Esophagus squamous epithelium (tissue), 5 donors: ENCODE data around the gene SMPD3. TPM values are rescaled to one million over a fixed set of nuclear protein-coding genes. Genes with fewer than 3 reads are reported as not detected.

Source experiments
- DNase-seq: peaks from one replicate; lab custom pipeline; 2025; lab: John Stamatoyannopoulos, UW
- H3K27ac ChIP-seq, 4 donors: fragments of 200-600 bp; sonication (generic); one replicate each; pipeline ENCODE4 v1.5.1; 2016 to 2019; ENCODE audit warnings: mild to moderate bottlenecking in 1 of 4
- H3K27me3 ChIP-seq, 4 donors: fragments of 200-600 bp; sonication (generic); 1 replicate in 3 of 4; 2 replicates in 1 of 4; pipeline versions ENCODE4 v1.5.1 to v1.6.0; 2017 to 2021; ENCODE audit warnings: antibody characterized with exemption in 1 of 4
- H3K36me3 ChIP-seq, 3 donors: fragments of 200-600 bp; sonication (generic); one replicate each; pipeline ENCODE4 v1.5.1; 2016 to 2019
- H3K4me1 ChIP-seq, 3 donors: fragments of 200-600 bp; sonication (generic); one replicate each; pipeline ENCODE4 v1.5.1; 2017 to 2019
- H3K4me3 ChIP-seq, 4 donors: fragments of 200-600 bp; sonication (generic); 1 replicate in 3 of 4; 2 replicates in 1 of 4; pipeline ENCODE4 v1.5.1; 2016 to 2019; ENCODE audit warnings: mild to moderate bottlenecking in 2 of 4, moderate library complexity in 1 of 4
- H3K9me3 ChIP-seq, 3 donors: fragments of 200-600 bp; sonication (generic); one replicate each; pipeline ENCODE4 v1.5.1; 2016 to 2019
- CTCF ChIP-seq, 6 experiments: fragments of 450-650 bp in 4 of 6; fragments of 200-600 bp in 2 of 6; sonication (generic) in 2 of 6; IDR thresholded peaks; one replicate each; pipeline ENCODE4 v1.5.1; 2016 to 2019; ENCODE audit warnings: antibody characterized with exemption in 6 of 6, mild to moderate bottlenecking in 4 of 6, moderate library complexity in 4 of 6
- POLR2A ChIP-seq, 4 donors: fragments of 450-650 bp; IDR thresholded peaks; one replicate each; pipeline ENCODE4 v1.6.1; 2017; ENCODE audit warnings: antibody characterized with exemption in 4 of 4, mild to moderate bottlenecking in 4 of 4, moderate library complexity in 3 of 4
- WGBS, 2 donors: methylation state at CpG; one replicate each; pipeline ENCODE4 v1.1.5; 2018; 5-methylcytosine and 5-hydroxymethylcytosine counted together
- intact Hi-C: fragments of 100-400 bp; cut with DNase I; formaldehyde crosslinking; loops from one replicate; pipeline ENCODE4 v1.15.0; 2022
- total RNA-seq, 4 donors: library from RNA; depleted of rRNA; stranded (reverse); fragments of >200 nt; gene quantifications; one replicate each; pipeline ENCODE4 v1.1.0, GENCODE V29; 2016
- donor health status: DM: yes; HTN: yes; CAD: no.

The SMPD3 gene
- total RNA-seq, 4 donors from 2014 or later, result 0.18 to 2.3 (median 0.92) TPM

GRCh38 chr16:68479271-68479670, 31.0 kb upstream of the SMPD3 start:
- no peak for DNase-seq
- WGBS, 2 donors, result 76 to 80% methylated on average over 2 of the region's 2 CpGs
- Histone ChIP-seq H3K36me3 (no peaks in the 10 kb centered on the region), H3K9me3 (no peaks in the 10 kb centered on the region), H3K4me1 (peaks cover 5 to 50% (median 14%) of the 10 kb centered on the region in 3 donors), H3K27ac (peak overlapping the region in 1 of 4 donors; percentile 6), H3K4me3 (no peak overlapping the region), H3K27me3 (no peaks in the 10 kb centered on the region)
- intact Hi-C loops, result no loop called here
- TF ChIP-seq POLR2A (IDR thresholded peaks at IDR 0.05) (no peak), CTCF (IDR thresholded peaks at IDR 0.05) (no peak)

GRCh38 chr16:68478526-68479250, 30.4 kb upstream of the SMPD3 start:
- WGBS, 2 donors, result 53 to 55% methylated on average over 2 of the region's 2 CpGs
- TF ChIP-seq POLR2A (IDR thresholded peaks at IDR 0.05) (no peak), CTCF (IDR thresholded peaks at IDR 0.05) (no peak)
- DNase-seq, result no peak
- peaks cover 10 to 56% (median 14%) of the 10 kb centered on the region in 3 donors for H3K4me1 ChIP-seq
- no peaks in the 10 kb centered on the region for H3K36me3 ChIP-seq
- H3K4me3 ChIP-seq, result no peak overlapping the region
- no peaks in the 10 kb centered on the region for H3K9me3 ChIP-seq
- no peaks in the 10 kb centered on the region for H3K27me3 ChIP-seq
- intact Hi-C loops, result no loop called here
- H3K27ac ChIP-seq, result peak overlapping the region in 1 of 4 donors; percentile 6

- H3K27ac ChIP-seq, result peak overlapping the region in 3 of 4 donors; percentile 11 to 72 (median 14)
- WGBS, 2 donors, result 65 to 71% methylated on average over 2 to 4 of the region's 4 CpGs
- intact Hi-C loops, result no loop called here
- H3K27me3 ChIP-seq, result no peaks in the 10 kb centered on the region
- DNase-seq, result no peak
- H3K36me3 ChIP-seq, result no peaks in the 10 kb centered on the region
- peaks cover 11 to 64% (median 20%) of the 10 kb centered on the region in 3 donors for H3K4me1 ChIP-seq
- TF ChIP-seq CTCF (IDR thresholded peaks at IDR 0.05) (no peak), POLR2A (IDR thresholded peaks at IDR 0.05) (no peak)
- no peaks in the 10 kb centered on the region for H3K9me3 ChIP-seq
- no peak overlapping the region for H3K4me3 ChIP-seq
These were observed 26.8 kb upstream of the SMPD3 start for GRCh38 chr16:68475071-68475470.

GRCh38 chr16:68473358-68474070, 25.2 kb upstream of the SMPD3 start:
- H3K4me1 ChIP-seq, result peaks cover 10 to 64% (median 20%) of the 10 kb centered on the region in 3 donors

More at GRCh38 chr16:68473358-68474070, 25.2 kb upstream of the SMPD3 start:
- Histone ChIP-seq H3K9me3 (no peaks in the 10 kb centered on the region), H3K27ac (peak overlapping the region in 1 of 4 donors; percentile 72), H3K27me3 (no peaks in the 10 kb centered on the region), H3K4me3 (no peak overlapping the region), H3K36me3 (no peaks in the 10 kb centered on the region)
- 75 to 76% methylated on average over 6 to 7 of the region's 7 CpGs for WGBS, 2 donors
- intact Hi-C loops, result no loop called here
- no peak for DNase-seq
- no peak for TF ChIP-seq CTCF (IDR thresholded peaks at IDR 0.05)
- no peak for TF ChIP-seq POLR2A (IDR thresholded peaks at IDR 0.05)
